ENCODE measurements around the gene TYRO3. TPM values are rescaled to one million over a fixed set of nuclear protein-coding genes. Genes with fewer than 3 reads are reported as not detected.

TYRO3 gene
- total and polyA plus RNA-seq, 2 of the 13 experiments (the other 11 are each of a cell fraction or from before 2014, with no cell fraction given) = 24.0 to 43.6 TPM

DNA sequence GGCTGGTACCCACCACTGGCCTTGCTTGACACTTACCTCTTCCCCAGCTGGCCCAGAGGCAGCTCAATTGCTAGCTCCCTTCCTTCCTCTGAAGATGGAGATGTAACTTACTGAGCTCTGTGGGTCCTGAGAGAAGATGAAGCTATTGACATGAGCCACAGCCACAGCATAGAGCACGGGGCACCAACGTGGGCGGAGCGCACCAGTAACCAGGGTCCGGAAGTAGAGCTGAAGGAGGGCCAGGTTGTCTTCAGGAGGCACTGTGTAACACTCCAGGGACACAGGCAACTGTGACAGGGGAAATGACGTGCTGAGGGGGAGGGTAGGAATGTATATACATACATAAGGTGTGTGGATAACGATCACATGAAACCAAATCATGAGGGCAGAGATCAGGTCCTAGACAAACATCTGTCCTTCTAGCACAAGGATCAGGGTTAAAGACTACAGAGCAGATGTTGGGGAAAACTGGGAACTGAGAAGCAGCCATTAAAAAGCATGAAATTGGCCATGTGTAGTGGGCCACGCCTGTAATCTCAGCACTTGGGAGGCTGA, 41.0 kb upstream of the TYRO3 start (continued):
- TF ChIP-seq, protein P1, sequence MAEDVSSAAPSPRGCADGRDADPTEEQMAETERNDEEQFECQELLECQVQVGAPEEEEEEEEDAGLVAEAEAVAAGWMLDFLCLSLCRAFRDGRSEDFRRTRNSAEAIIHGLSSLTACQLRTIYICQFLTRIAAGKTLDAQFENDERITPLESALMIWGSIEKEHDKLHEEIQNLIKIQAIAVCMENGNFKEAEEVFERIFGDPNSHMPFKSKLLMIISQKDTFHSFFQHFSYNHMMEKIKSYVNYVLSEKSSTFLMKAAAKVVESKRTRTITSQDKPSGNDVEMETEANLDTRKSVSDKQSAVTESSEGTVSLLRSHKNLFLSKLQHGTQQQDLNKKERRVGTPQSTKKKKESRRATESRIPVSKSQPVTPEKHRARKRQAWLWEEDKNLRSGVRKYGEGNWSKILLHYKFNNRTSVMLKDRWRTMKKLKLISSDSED (CRISPR knock-in tag; IDR thresholded peaks at IDR 0.05) = no peak
- TF ChIP-seq JUNB (CRISPR knock-in tag; IDR thresholded peaks at IDR 0.05; ENCODE audit: borderline replicate concordance) (no peak), EED (CRISPR knock-in tag; IDR thresholded peaks at IDR 0.05) (no peak), ZNF263 (CRISPR knock-in tag; IDR thresholded peaks at IDR 0.05) (no peak), TSC22D2 (CRISPR knock-in tag; IDR thresholded peaks at IDR 0.05; ENCODE audit: borderline replicate concordance) (no peak), ZNF768 (CRISPR knock-in tag; IDR thresholded peaks at IDR 0.05) (no peak), ZNF251 (CRISPR knock-in tag; IDR thresholded peaks at IDR 0.05) (no peak), ZNF496 (CRISPR knock-in tag; IDR thresholded peaks at IDR 0.05; ENCODE audit: insufficient replicate concordance) (no peak), BRD4 (CRISPR knock-in tag; IDR thresholded peaks at IDR 0.05) (no peak), ZNF343 (CRISPR knock-in tag; IDR thresholded peaks at IDR 0.05) (no peak), HNF4A (CRISPR knock-in tag; IDR thresholded peaks at IDR 0.05) (peak; percentile 75), GATA4 (IDR thresholded peaks at IDR 0.05; ENCODE audit: borderline replicate concordance, low read depth) (no peak), PAWR (CRISPR knock-in tag; IDR thresholded peaks at IDR 0.05; ENCODE audit: borderline replicate concordance) (no peak), KMT2B (CRISPR knock-in tag; IDR thresholded peaks at IDR 0.05) (no peak), ETV6 (CRISPR knock-in tag; conservative IDR thresholded peaks at IDR 0.05) (no peak), ZBTB38 (CRISPR knock-in tag; IDR thresholded peaks at IDR 0.05) (0 out of 2 replicates have a peak, but pooled peaks have one; percentile 12), BCLAF1 (IDR thresholded peaks at IDR 0.05) (no peak), ZMYM4 (CRISPR knock-in tag; IDR thresholded peaks at IDR 0.05) (no peak), POLR2G (IDR thresholded peaks at IDR 0.05; ENCODE audit: low read depth, low read length) (no peak), THRA (CRISPR knock-in tag; IDR thresholded peaks at IDR 0.05; ENCODE audit: borderline replicate concordance) (no peak), PHB2 (IDR thresholded peaks at IDR 0.05; ENCODE audit: partially characterized antibody) (no peak), MTERF4 (CRISPR knock-in tag; IDR thresholded peaks at IDR 0.05) (no peak), ZC3H13 (CRISPR knock-in tag; IDR thresholded peaks at IDR 0.05) (no peak), NAIF1 (CRISPR knock-in tag; IDR thresholded peaks at IDR 0.05; ENCODE audit: borderline replicate concordance) (no peak)
- TF ChIP-seq, protein P2, sequence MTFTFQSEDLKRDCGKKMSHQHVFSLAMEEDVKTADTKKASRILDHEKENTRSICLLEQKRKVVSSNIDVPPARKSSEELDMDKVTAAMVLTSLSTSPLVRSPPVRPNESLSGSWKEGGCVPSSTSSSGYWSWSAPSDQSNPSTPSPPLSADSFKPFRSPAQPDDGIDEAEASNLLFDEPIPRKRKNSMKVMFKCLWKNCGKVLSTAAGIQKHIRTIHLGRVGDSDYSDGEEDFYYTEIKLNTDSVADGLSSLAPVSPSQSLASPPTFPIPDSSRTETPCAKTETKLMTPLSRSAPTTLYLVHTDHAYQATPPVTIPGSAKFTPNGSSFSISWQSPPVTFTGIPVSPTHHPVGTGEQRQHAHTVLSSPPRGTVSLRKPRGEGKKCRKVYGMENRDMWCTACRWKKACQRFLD (CRISPR knock-in tag; IDR thresholded peaks at IDR 0.05; ENCODE audit: borderline replicate concordance) = no peak

All from HepG2 (cell line).